GM21825 (cell line): ENCODE measurements around the gene TARDBP.
"Not testable (repeated sequence)": the region's sequence is repeated elsewhere in the genome, so short reads cannot be mapped to it uniquely, and the experiment has no call there.

Source experiments
- ATAC-seq: cut with Tn5 transposase; IDR thresholded peaks from one replicate; pipeline ENCODE4 v1.9.1; 2021; ENCODE audit warnings: mild to moderate bottlenecking, moderate library complexity; ENCODE audit not compliant: unreplicated experiment

TARDBP gene

DNA sequence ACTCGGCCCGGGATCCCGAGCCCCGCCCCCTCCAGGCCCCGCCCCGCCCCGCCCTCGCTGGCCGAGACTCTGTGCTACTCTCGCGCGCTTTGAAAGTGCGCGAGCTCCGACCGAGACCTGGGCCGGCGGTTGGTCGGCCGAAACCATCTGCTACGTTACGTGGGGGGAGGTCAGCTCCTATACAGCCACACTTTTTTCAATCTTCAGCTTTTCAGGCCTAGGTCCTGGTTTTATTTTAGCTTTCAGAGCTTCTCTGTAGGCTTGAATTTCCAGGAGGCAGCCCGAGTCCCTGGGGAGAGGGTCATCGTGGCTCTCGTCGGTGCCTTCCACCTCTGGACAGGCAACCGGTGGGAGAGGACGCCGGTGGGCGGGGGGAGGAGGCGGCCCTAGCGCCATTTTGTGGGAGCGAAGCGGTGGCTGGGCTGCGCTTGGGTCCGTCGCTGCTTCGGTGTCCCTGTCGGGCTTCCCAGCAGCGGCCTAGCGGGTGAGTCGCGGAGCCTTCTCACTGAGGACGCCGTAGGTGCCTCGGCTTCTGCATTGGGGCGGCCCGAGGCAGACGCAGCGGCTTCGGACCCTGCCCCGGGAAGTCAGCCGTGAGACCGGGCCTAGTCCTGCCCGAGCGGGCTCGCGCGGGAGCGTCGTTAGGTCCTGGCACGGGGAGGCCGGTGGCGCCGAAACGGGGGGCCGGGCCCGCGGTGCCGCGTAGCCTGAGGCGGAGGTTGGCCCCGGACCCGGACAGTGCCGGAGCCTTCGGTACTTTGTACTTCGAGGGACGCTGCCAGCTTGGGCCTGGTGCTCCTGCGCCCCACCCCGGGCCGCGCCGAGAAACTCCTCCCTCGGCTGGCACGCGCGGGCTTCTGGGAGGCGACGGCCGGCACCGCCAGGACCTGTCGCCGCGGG is at the start of gene TARDBP:
TSS of gene TARDBP (plus strand) at position 395 of the 900 bp plus-strand sequence. CDS start 1,074 bp downstream, outside the sequence.
- ATAC-seq = peak; percentile 82

DNA sequence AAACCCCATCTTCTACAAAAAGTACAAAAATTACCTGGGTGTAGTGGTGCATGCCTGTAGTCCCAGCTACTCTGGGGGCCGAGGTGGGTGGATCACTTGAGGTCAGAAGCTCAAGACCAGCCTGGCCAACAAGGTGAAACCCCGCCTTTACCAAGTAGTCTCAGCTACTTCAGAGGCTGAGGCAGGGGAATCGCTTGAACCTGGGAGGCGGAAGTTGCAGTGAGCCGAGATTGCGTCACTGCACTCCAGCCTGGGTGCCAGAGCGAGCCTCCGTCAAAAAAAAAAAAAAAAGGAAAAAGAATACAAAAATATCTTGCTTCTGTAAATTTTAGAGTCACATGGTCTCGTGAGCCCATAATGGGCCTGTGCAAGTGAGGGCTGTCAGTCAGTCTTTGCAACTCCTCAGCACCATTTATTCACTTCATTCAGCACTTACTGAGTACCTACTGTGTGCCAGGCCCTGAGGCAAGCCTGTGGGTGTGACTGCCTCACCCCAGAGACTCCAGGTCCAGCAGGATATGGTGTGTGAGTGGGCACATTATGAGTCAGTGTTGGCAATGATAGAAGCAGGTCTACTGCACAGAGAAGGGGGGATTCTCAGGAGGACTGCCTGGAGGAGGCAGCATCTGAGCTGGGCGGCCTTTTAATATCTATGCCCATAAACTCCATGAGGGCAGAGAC is 46.8 kb upstream of the TARDBP start:
- no peak for ATAC-seq

DNA sequence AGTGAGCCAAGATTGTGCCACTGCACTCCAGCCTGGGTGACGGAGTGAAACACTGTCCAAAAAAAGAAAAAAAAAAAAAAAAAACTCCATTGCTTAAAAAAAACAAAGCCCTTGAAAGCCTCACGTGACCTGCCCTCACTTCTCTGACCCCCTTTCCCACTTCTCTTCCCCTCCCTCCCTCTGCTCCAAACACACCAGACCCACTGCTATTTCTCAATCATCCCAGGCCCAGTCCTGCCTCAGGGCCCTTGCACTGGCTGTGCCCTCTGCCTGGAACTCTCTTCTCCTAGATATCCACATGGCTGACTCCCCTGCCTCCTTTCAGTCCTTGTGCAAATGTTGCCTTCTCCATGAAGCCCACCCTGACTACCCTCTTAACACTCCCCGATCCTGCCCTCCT is 45.4 kb upstream of the TARDBP start:
- ATAC-seq = no peak

DNA sequence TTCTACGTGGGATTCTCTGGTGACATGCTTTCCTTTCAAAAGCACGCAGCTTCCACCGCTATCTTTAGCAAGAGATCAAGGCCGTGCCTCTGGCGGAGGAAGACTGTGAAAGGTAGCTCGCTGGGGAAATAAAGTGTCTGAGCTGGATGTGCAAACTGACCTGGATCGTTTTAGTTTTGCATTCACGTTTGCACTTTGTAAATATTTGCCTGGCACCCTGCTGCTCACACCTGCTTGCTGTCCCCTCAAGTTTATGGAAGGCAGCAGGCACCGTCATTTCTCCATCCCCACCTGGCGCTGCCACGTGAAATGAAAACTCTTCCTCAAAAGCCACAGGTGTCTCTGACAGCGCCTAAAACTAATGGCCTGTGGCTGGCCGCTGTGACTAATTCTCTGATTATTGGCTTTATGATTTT is 44.0 kb upstream of the TARDBP start:
- no peak for ATAC-seq

DNA sequence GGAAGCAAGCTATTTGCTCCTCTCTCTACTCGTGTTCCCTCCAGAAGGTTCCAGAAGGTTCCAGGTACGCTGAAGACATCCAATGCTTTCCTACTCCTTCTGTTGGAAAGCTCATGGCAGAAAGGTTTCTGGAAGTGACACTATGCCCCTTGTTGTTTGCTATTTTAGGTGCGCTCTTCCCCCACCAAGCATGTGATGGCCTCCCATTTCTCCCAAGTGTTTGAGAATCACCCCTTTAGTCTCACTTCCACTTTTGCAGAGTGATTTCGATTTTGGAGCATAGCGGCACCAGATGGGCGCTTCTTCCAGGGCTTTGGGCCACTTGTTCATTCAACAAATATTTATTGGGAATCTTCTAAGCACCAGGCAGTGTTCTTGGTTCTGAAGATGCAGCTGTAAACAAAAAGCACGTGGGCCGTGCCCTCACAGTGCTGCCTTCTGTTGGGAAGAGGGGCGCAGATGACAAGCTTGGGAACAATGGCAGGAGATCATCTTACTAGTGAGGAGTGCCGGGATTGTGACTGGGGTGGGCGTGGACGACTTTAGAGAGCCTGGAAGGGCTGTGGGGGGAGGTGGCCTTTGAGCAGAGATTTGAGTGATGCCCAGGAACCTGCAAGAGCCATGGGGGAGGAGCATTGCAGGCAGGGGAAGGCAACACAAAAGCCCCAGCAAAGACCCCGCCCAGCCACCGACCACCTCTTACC is 43.0 kb upstream of the TARDBP start:
- ATAC-seq = no peak

DNA sequence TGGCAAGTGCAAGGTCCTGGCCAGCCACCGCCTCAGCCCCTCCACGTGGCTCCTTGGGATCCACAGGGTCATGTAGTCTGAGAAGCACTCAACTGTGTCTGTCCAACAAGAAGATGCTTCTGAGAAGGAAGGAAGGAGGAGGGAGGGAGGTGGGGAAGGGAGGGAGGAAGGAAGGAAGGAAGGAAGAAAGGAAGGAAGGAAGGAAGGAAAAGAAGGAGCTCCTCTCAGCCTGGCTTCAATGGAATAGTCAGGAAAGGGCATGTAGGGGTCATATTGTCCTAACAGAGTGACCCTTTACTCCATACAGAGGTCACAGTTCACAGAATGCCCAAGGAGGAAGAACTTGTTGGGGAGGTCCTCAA is 42.5 kb upstream of the TARDBP start:
- ATAC-seq = no peak

DNA sequence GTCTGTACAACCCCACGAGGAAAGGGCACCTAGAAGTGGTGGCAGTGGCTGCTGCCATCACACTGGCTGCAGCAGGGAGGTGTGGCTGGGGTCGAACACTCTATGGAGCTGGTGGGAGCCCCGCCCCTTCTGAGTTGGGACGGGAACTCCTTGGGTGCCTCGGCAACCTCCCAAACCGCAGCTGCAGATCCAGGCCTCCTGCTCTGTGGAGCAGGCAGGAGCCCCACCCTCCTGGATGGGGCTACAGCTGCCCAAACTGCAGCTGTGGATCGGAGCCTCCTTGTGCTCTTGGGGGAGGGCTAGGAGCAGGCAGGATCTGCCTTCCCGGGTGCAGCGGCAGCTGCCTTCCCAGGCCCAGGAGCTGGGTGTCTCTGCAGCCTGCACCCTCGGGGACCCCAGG is 38.9 kb upstream of the TARDBP start:
- no peak for ATAC-seq

DNA sequence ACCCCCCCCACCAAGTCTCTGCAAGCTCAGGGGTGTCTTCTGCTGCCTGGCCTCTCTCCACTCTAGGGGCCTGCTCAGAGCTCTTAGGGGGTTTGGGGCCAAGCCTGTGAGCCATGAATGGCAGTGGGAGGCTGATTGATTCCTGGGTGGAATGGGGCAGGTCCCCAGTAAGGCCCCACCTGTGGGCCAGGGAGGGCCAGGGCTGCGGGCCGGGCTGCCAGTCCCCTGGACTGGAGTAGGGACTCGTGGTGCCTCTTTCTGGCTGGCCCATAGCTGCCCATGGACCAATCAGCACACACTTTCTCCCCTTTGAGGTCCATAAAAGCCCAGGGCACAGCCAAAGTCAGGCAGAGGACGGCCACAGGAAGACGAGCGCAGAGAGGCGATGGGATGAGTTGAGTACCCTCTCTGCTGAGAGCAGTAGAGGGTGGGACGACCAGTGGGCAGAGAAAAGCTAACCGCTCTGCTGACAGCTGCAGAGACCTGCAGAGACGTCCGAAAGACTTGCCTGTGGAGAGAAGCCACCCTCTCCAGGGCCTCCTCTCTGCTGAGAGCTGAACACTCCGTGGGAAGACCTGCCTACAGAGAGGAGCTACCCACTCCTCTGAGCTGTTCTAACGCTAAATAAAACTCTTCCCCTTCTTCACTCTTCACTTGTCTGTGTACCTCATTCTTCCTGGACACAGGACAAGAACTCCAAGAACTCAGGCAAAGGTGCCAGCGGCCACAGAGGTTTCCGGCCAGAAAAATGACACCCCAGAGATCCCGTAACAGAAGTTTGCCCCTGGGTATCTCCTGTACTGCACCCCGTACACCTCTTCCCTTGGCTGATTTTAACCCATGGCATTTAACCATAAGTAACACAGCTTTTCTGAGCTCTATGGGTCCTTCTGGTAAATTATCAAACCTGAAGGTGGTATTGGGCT is 38.2 kb upstream of the TARDBP start:
- no peak for ATAC-seq

DNA sequence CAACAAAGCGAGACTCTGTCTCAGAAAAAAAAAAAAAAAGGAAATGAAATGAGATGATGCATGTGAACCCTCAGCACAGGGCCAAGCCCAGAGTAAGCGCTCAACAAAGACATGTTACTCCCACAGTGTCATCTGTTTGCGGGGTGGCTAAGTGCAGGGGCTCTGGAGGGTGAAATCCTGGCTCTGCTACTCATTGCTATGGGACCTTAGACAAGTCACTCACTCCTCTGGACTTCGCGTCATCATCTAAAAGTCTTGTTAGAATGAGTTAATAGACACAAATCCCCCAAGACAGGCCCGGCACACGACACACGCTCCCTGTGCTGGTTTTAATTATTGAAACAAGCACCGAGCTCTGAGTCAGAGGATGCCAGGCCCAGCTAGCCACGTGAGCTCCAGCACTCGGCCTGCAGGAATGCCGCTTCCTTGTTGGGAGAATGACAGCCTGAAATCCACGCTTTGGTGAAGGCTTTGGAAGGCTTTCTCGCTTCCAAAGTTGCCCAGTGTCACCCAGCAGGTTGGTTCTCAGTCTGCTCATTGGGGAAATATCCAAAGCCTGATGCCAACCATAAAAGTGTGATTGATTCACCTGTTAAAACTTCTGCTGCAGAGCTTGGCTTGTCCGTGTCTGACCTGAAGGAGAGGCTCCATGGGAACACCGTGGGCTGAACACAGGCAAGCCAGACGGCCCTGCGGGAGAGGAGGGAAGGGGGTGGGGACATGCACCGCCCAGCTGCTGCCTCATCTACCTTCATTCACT is 36.7 kb upstream of the TARDBP start:
- ATAC-seq = no peak

DNA sequence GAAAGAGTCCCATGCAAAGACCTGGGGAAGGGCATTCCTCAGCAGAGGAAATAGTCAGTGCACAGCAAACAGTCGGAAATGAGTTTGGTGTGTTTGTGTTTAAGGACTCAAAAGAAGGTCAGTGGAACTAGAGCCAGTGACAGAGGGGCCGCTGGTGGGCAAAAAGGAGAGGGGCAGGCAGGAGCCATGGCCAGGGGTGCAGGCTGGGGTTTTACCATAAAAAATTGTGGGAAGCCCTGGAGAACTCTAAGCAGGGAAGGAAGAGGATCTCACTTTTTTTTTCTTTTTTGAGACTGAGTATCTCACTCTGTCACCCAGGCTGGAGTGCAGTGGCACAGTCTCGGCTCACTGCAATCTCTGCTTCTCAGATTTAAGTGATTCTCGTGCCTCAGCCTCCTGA is 33.7 kb upstream of the TARDBP start:
- no peak for ATAC-seq

DNA sequence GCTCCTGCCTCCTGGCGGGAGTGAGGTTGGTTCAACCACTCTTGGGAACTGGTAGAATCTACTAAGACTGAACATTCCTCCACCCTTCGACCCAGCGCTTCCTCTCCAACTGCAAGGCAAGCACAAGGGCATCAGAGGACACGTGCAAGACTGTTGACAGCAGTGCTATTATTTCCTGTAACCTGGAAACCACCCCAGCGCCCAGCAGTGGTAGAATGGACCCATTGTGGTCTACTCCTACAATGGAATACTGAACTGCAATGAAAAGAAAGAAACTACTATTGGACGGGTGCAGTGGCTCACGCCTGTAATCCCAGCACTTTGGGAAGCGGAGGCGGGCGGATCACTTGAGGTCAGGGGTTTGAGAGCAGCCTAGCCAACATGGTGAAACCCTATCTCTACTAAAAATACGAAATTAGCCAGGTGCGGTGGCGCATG is 33.0 kb upstream of the TARDBP start:
- ATAC-seq = no peak

DNA sequence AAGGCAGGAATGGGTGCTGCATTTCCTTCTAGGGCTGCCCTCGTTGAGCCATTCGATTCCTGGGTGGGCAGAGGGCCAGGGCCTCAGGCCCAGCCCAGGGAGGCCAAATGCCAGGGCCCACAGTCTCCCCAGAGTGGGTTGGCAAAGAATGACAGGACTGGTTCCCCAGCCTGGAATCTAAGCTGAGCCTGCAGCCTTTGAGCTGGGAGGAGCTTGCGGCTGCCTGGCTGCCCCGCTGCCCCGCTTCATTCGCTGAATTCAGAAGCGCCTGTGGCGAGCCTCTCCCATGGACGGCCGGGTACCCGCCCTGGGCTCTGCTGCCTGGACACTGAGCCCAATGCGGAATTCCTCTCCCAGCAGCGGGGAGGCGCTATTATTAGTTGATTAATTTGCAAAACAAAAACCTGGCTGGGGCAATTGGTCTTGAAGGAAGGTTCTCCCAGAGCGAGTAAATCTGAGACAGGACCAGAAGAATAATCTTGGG is 32.3 kb upstream of the TARDBP start:
- ATAC-seq = no peak

DNA sequence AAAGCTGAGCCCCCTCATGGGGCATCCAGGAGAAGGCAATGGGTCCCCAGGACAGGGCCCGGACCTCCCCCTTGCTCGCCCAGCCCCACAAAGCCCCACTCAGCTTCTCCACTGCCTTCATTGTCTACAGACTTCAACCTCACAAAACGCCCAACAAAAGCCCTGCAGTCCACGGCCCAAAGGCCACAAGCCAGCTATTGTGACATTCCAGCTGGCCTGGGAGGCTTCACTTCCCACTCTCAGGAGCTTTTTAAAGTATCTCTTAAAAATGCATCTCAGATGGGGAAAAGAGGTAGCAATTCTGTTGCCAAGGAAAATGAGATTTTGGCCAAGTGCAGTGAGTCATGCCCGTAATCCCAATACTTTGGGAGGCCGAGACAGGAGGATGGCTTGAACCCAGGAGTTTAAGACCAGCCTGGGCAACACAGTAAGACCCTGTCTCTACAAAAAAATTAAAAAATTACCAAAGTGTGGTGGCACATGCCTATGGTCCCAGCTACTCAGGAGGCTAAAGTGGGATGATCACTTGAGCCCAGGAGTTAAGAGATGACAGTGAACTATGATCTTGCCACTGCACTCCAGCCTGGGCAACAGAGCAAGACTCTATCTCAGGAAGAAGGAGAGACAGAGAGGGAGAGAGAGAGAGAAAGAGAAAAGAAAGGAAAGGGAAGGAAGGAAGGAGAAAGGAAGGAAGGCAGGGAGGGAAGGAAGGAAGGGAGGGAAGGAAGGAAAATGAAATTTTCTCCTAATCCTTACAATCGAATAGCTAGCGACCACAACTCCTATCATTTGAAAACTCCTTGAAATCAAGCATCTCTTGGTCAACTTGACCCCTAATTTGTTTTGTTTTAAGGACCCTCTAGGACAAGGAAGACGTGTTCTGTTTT is 31.4 kb upstream of the TARDBP start:
- ATAC-seq = no peak

DNA sequence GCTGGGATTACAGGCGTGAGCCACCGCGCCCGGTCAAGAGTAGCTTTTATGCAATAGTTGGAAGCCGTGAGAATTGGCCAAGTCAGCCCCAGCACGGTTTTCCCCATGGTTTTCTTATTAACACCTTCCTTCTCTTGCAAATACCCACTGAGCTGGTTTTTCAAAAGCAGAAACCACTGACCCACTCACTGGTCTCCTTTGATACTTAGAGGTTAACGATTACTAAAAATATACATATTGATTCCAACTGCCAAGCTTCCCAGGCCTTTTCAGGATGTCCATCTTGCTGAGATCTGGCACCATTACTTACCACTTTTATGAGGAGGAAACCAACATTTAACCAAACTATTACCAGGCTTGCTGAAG is 25.9 kb upstream of the TARDBP start:
- no peak for ATAC-seq

DNA sequence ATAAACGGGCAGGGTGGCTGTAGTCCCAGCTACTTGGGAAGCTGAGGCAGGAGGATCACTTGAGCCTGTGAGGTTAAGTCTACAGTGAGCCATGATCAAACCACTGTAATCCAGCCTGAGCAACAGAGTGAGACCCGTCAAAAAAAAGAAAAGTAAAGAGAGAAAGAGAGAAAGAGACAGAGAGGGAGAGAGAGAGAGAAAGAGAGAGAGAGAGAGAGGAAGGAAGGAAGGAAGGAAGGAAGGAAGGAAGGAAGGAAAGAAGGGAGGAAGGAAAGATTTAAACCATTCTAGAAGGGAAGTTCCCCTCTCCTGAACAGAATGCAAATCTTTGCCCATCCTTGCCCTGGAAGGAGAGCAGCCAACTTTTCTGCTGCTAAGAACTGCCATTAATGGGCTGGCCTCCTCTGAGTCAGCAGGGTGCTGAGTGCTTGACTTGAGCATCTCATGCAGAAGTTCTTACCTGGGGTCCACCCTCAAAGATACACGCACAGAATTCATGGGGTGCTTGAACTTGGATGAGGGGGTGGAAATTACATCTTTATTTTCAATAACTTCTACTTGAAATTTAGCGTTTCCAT is 24.5 kb upstream of the TARDBP start:
- no peak for ATAC-seq

DNA sequence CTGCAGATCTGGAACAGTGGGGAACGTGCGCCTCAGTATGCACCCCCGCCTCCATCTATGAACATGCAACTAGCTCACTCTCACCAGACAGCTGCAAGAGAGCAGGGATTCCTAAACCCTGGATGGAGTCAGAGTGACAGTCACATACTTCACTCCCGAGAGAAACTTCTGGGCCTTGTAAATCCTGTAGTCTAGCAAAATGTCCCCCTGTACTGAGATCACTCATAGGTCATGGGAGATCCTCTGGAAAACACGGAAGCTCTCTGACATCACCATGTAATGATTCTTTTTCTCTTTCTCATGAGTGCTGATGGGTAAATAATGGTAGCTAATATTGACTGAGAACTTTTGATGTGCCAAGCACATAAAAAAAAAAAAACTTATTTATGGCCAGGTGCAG is 23.4 kb upstream of the TARDBP start:
- ATAC-seq = no peak

DNA sequence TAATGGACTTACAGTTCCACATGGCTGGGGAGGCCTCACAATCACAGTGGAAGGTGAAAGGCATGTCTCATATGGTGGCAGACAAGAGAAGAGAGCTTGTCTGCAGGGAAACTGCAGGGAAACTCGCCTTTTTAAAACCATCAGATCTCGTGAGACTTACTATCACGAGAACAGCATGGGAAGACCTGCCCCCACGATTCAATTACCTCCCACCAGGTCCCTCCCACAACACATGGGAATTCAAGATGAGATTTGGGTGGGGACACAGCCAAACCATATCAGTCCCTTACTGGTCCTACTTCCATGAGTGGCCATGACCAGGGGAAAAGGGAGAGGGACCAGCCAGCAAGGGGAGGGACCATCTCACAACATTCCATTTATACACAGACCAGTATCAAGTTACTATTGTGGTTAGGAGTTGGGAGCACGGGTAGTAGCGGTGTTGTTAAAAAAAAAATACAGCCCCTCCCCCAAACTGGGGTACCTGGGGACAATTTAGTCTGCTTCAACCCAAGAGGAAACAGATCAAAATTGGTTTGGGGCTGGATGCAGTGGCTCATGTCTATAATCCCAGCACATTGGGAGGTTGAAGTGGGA is 22.4 kb upstream of the TARDBP start:
- not testable (repeated sequence) for ATAC-seq

DNA sequence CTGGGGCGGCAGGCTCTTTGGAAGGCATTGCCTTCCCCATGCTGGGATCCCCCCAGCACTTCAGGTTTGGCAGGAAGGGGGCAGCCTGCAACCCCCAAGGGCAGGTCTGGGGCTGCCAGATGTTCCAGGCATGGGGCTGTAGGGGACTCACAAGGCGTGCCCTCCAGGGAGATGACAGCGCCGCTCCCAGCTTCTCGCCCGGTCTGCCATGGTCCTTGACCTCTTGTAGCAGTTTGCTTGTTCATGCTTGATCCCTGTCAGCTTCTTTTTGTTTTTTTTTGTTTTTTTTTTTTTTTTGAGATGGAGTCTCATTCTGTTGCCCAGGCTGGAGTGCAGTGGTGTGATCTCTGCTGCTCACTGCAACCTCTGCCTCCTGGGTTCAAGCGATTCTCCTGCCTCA is 21.6 kb upstream of the TARDBP start:
- no peak for ATAC-seq
